Measurements from ENCODE around the gene AIDA.

Gene AIDA

GRCh38 chr1:222736972-222737371, 24.7 kb upstream of the AIDA start, which contains the start of gene FAM177B:
FAM177B (plus strand) TSS chr1:222737202; CDS start chr1:222746546, 9,344 bp downstream.
- H4K5ac ChIP-seq (ENCODE audit: low read length): no peak within 1 kb of the TSS
- peaks cover 6% of the 10 kb centered on the region for H3K4me1 ChIP-seq (ENCODE audit: control insufficient read depth, low read depth, low read length)
- no peak within 1 kb of the TSS for H4K8ac ChIP-seq (ENCODE audit: low read depth, low read length)
- no peak for DNase-seq
- no peak within 1 kb of the TSS for H3K56ac ChIP-seq (ENCODE audit: low read length)
- no peak within 1 kb of the TSS for H2BK15ac ChIP-seq (replicated peaks; ENCODE audit: low read depth)
- peak within 1 kb of the TSS; percentile 56 for H3K27ac ChIP-seq (ENCODE audit: low read depth, low read length)
- peak within 1 kb of the TSS; percentile 6 for H3K4ac ChIP-seq (ENCODE audit: low read depth, low read length)
- no peak within 1 kb of the TSS for H2BK5ac ChIP-seq (ENCODE audit: low read length)
- H2BK120ac ChIP-seq (ENCODE audit: low read depth, low read length): no peak within 1 kb of the TSS
- H3K79me2 ChIP-seq (ENCODE audit: control insufficient read depth, insufficient read depth, low read length): no peaks in the 10 kb centered on the region
- no peak within 1 kb of the TSS for H3K4me2 ChIP-seq (ENCODE audit: low read length)
- no peak within 1 kb of the TSS for H3K4me3 ChIP-seq (ENCODE audit: low read length)
- no peaks in the 10 kb centered on the region for H3K79me1 ChIP-seq (ENCODE audit: low read length)
- no CpG with 5 or more reads among the region's 1 CpG for WGBS (ENCODE audit: extremely low coverage, insufficient coverage, low lambda C conversion rate)
- H3K18ac ChIP-seq (ENCODE audit: low read length): peak within 1 kb of the TSS; percentile 56
- no peak within 1 kb of the TSS for H3K9ac ChIP-seq (ENCODE audit: low read length)
- peak within 1 kb of the TSS; percentile 5 for H2AK5ac ChIP-seq (ENCODE audit: low read length)
- no peaks in the 10 kb centered on the region for H3K27me3 ChIP-seq (ENCODE audit: insufficient read depth, low read length, poor library complexity)
- no peaks in the 10 kb centered on the region for H3K36me3 ChIP-seq (ENCODE audit: control insufficient read depth, insufficient read depth, low read length)
- H3K23ac ChIP-seq (ENCODE audit: low read length): no peak within 1 kb of the TSS

DNA sequence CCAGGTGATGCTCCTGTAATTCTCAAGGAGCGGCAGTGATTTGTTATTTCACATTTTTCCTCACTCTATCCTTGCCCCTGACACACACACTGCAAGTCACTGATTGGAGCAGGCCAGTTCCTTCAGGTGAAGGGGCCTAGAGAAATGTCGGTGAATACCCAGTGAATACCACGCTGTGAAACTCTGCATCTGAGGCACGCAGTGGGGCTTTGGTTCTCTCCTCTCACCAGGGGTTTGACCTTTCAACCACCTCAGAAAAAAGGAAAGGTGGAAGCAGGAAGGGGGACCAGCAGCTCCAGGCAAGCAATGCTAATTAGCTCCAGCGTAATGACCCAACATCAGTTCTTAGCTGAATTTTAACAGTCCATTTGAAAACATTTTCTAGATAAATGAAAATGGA, 24.2 kb upstream of the AIDA start:
- H2BK15ac ChIP-seq (replicated peaks; ENCODE audit: low read depth): no peak overlapping the region
- H4K8ac ChIP-seq (ENCODE audit: low read depth, low read length): no peak overlapping the region
- H3K4me2 ChIP-seq (ENCODE audit: low read length): no peak overlapping the region
- H2BK5ac ChIP-seq (ENCODE audit: low read length): no peak overlapping the region
- H3K4me1 ChIP-seq (ENCODE audit: control insufficient read depth, low read depth, low read length): peaks cover 6% of the 10 kb centered on the region
- no peak overlapping the region for H3K56ac ChIP-seq (ENCODE audit: low read length)
- H3K4ac ChIP-seq (ENCODE audit: low read depth, low read length): peak overlapping the region; percentile 6
- H3K27ac ChIP-seq (ENCODE audit: low read depth, low read length): no peak overlapping the region
- H3K79me1 ChIP-seq (ENCODE audit: low read length): no peaks in the 10 kb centered on the region
- H3K36me3 ChIP-seq (ENCODE audit: control insufficient read depth, insufficient read depth, low read length): no peaks in the 10 kb centered on the region
- H2BK120ac ChIP-seq (ENCODE audit: low read depth, low read length): no peak overlapping the region
- no CpG with 5 or more reads among the region's 5 CpGs for WGBS (ENCODE audit: extremely low coverage, insufficient coverage, low lambda C conversion rate)
- DNase-seq: peak; percentile 70
- H2AK5ac ChIP-seq (ENCODE audit: low read length): no peak overlapping the region
- H3K23ac ChIP-seq (ENCODE audit: low read length): no peak overlapping the region
- H3K4me3 ChIP-seq (ENCODE audit: low read length): no peak overlapping the region
- no peaks in the 10 kb centered on the region for H3K27me3 ChIP-seq (ENCODE audit: insufficient read depth, low read length, poor library complexity)
- no peak overlapping the region for H3K9ac ChIP-seq (ENCODE audit: low read length)
- H3K79me2 ChIP-seq (ENCODE audit: control insufficient read depth, insufficient read depth, low read length): no peaks in the 10 kb centered on the region
- H4K5ac ChIP-seq (ENCODE audit: low read length): no peak overlapping the region
- H3K18ac ChIP-seq (ENCODE audit: low read length): no peak overlapping the region

DNA sequence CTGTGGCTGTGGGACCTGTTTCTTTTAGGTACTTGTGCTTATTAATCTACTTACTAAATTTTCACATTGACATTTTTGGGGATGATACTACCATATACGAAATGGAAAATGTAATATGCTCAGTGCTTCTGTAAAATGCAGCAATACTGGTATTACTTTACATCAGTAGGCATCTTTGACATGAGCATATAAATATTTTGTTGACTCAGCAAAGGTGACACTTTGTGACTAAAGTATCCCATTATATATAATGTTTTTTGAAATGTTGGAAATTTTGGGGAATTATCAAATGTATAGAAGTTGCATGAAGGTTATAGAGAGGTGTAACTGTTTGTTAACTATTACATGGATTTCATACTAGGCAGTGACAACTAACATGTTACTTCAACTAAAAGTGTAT, 22.4 kb upstream of the AIDA start:
- Histone ChIP-seq H3K4ac (ENCODE audit: low read depth, low read length) (no peak overlapping the region), H3K23ac (ENCODE audit: low read length) (no peak overlapping the region), H3K4me2 (ENCODE audit: low read length) (no peak overlapping the region), H3K79me1 (ENCODE audit: low read length) (no peaks in the 10 kb centered on the region), H4K8ac (ENCODE audit: low read depth, low read length) (no peak overlapping the region), H4K5ac (ENCODE audit: low read length) (no peak overlapping the region), H2BK5ac (ENCODE audit: low read length) (no peak overlapping the region), H2BK15ac (replicated peaks; ENCODE audit: low read depth) (no peak overlapping the region), H3K4me3 (ENCODE audit: low read length) (no peak overlapping the region), H3K9ac (ENCODE audit: low read length) (no peak overlapping the region), H3K4me1 (ENCODE audit: control insufficient read depth, low read depth, low read length) (peaks cover 6% of the 10 kb centered on the region), H3K36me3 (ENCODE audit: control insufficient read depth, insufficient read depth, low read length) (peaks cover 1% of the 10 kb centered on the region), H2AK5ac (ENCODE audit: low read length) (no peak overlapping the region), H3K56ac (ENCODE audit: low read length) (no peak overlapping the region), H3K27me3 (ENCODE audit: insufficient read depth, low read length, poor library complexity) (no peaks in the 10 kb centered on the region), H3K18ac (ENCODE audit: low read length) (no peak overlapping the region), H2BK120ac (ENCODE audit: low read depth, low read length) (no peak overlapping the region), H3K27ac (ENCODE audit: low read depth, low read length) (no peak overlapping the region), H3K79me2 (ENCODE audit: control insufficient read depth, insufficient read depth, low read length) (no peaks in the 10 kb centered on the region)
- WGBS (ENCODE audit: extremely low coverage, insufficient coverage, low lambda C conversion rate): no CpG with 5 or more reads among the region's 1 CpG
- no peak for DNase-seq

GRCh38 chr1:222732216-222733159, 20.2 kb upstream of the AIDA start:
- no CpG with 5 or more reads among the region's 3 CpGs for WGBS (ENCODE audit: extremely low coverage, insufficient coverage, low lambda C conversion rate)
- Histone ChIP-seq H3K4me2 (ENCODE audit: low read length) (no peak overlapping the region), H3K36me3 (ENCODE audit: control insufficient read depth, insufficient read depth, low read length) (peaks cover 1% of the 10 kb centered on the region)

DNA sequence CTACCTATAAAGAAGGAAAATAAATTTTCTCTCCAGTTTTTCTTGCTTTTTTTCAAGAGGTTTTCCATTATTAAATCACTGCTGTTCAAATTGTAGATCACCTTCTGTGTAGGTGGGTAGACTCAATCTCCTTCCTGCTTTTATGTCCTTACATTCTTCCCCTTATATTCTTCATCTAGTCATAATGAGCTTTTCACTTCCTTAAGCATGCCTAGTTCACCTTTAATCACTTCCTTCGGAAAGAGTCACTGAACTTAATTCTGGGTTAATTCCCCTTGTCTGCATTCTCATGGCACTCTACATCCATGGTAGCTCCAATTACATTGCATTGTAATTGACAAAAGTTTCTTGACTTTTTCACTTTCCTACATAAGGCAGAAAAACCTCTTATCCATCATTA, 18.6 kb upstream of the AIDA start:
- Histone ChIP-seq H2BK5ac (ENCODE audit: low read length) (no peak overlapping the region), H2BK15ac (replicated peaks; ENCODE audit: low read depth) (no peak overlapping the region), H3K4me2 (ENCODE audit: low read length) (no peak overlapping the region), H3K27me3 (ENCODE audit: insufficient read depth, low read length, poor library complexity) (no peaks in the 10 kb centered on the region), H3K4me1 (ENCODE audit: control insufficient read depth, low read depth, low read length) (no peaks in the 10 kb centered on the region), H4K5ac (ENCODE audit: low read length) (no peak overlapping the region), H3K18ac (ENCODE audit: low read length) (no peak overlapping the region), H3K9ac (ENCODE audit: low read length) (no peak overlapping the region), H2BK120ac (ENCODE audit: low read depth, low read length) (no peak overlapping the region), H3K23ac (ENCODE audit: low read length) (no peak overlapping the region), H3K36me3 (ENCODE audit: control insufficient read depth, insufficient read depth, low read length) (peaks cover 1% of the 10 kb centered on the region), H3K79me1 (ENCODE audit: low read length) (no peaks in the 10 kb centered on the region), H3K56ac (ENCODE audit: low read length) (no peak overlapping the region), H2AK5ac (ENCODE audit: low read length) (no peak overlapping the region), H3K4me3 (ENCODE audit: low read length) (no peak overlapping the region), H3K4ac (ENCODE audit: low read depth, low read length) (no peak overlapping the region), H3K79me2 (ENCODE audit: control insufficient read depth, insufficient read depth, low read length) (no peaks in the 10 kb centered on the region), H4K8ac (ENCODE audit: low read depth, low read length) (no peak overlapping the region), H3K27ac (ENCODE audit: low read depth, low read length) (no peak overlapping the region)
- WGBS (ENCODE audit: extremely low coverage, insufficient coverage, low lambda C conversion rate): no CpG with 5 or more reads among the region's 1 CpG
- DNase-seq: no peak

More at GRCh38 chr1:222732216-222733159, 20.2 kb upstream of the AIDA start:
- no peak overlapping the region for H3K4ac ChIP-seq (ENCODE audit: low read depth, low read length)
- H3K56ac ChIP-seq (ENCODE audit: low read length): no peak overlapping the region
- no peak overlapping the region for H2BK5ac ChIP-seq (ENCODE audit: low read length)
- H3K23ac ChIP-seq (ENCODE audit: low read length): no peak overlapping the region
- H3K9ac ChIP-seq (ENCODE audit: low read length): no peak overlapping the region
- no peak overlapping the region for H2BK120ac ChIP-seq (ENCODE audit: low read depth, low read length)
- H3K4me3 ChIP-seq (ENCODE audit: low read length): no peak overlapping the region
- no peak overlapping the region for H3K18ac ChIP-seq (ENCODE audit: low read length)
- no peak overlapping the region for H2AK5ac ChIP-seq (ENCODE audit: low read length)
- no peak overlapping the region for H4K8ac ChIP-seq (ENCODE audit: low read depth, low read length)
- no peaks in the 10 kb centered on the region for H3K27me3 ChIP-seq (ENCODE audit: insufficient read depth, low read length, poor library complexity)
- no peaks in the 10 kb centered on the region for H3K79me2 ChIP-seq (ENCODE audit: control insufficient read depth, insufficient read depth, low read length)
- no peak overlapping the region for H4K5ac ChIP-seq (ENCODE audit: low read length)
- no peak for DNase-seq
- no peak overlapping the region for H2BK15ac ChIP-seq (replicated peaks; ENCODE audit: low read depth)
- no peak overlapping the region for H3K27ac ChIP-seq (ENCODE audit: low read depth, low read length)
- peaks cover 6% of the 10 kb centered on the region for H3K4me1 ChIP-seq (ENCODE audit: control insufficient read depth, low read depth, low read length)
- H3K79me1 ChIP-seq (ENCODE audit: low read length): no peaks in the 10 kb centered on the region
